Measurements from ENCODE around the gene ANG.

DNA sequence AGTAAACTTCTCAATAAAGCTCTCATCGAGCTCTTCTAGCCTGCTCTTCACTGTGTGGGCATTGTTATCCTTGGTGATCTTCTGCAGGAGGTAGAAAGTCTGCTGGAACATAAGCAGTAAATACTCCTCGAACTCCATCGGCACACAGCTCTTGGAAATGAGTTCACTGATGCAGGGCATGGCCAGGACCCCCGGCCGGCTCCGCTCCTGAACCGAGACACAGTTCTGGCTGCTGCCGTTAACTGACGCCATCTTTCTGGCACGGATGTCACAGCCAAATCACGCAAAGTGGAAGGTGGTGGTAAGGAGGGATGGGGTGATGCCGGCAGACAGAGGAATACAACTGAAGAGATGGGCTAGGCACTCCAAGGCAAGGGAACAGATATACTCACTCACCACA, 33.5 kb downstream of the ANG start:
- TF ChIP-seq, protein P1, sequence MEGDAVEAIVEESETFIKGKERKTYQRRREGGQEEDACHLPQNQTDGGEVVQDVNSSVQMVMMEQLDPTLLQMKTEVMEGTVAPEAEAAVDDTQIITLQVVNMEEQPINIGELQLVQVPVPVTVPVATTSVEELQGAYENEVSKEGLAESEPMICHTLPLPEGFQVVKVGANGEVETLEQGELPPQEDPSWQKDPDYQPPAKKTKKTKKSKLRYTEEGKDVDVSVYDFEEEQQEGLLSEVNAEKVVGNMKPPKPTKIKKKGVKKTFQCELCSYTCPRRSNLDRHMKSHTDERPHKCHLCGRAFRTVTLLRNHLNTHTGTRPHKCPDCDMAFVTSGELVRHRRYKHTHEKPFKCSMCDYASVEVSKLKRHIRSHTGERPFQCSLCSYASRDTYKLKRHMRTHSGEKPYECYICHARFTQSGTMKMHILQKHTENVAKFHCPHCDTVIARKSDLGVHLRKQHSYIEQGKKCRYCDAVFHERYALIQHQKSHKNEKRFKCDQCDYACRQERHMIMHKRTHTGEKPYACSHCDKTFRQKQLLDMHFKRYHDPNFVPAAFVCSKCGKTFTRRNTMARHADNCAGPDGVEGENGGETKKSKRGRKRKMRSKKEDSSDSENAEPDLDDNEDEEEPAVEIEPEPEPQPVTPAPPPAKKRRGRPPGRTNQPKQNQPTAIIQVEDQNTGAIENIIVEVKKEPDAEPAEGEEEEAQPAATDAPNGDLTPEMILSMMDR (IDR thresholded peaks at IDR 0.05), result no peak
- TF ChIP-seq POLR2A (IDR thresholded peaks at IDR 0.05), result no peak
